Measurements from ENCODE around the gene PLD5.

DNA sequence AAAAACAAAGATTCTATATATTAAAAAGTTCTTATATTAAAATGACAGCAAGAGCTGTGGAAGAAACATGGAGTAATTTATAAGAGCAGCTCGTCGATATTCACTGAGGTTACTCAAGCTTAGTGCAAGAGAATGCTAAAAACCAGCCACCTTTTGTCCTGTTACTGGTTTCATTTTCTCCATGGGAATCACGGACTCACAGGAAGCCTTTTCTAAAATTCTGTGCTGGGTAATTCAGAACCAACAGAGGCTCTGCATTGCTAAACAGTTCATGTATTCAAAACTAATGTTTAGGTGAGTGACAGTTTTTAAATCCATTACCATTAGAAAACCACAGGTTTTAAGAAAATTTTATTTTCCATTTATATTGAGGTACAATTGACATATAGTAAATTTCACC lies 377.8 kb downstream of the PLD5 start:
- TF ChIP-seq, protein P1, sequence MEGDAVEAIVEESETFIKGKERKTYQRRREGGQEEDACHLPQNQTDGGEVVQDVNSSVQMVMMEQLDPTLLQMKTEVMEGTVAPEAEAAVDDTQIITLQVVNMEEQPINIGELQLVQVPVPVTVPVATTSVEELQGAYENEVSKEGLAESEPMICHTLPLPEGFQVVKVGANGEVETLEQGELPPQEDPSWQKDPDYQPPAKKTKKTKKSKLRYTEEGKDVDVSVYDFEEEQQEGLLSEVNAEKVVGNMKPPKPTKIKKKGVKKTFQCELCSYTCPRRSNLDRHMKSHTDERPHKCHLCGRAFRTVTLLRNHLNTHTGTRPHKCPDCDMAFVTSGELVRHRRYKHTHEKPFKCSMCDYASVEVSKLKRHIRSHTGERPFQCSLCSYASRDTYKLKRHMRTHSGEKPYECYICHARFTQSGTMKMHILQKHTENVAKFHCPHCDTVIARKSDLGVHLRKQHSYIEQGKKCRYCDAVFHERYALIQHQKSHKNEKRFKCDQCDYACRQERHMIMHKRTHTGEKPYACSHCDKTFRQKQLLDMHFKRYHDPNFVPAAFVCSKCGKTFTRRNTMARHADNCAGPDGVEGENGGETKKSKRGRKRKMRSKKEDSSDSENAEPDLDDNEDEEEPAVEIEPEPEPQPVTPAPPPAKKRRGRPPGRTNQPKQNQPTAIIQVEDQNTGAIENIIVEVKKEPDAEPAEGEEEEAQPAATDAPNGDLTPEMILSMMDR (IDR thresholded peaks at IDR 0.05; ENCODE audit: low read length) = no peak
- TF ChIP-seq EZH2 (IDR thresholded peaks at IDR 0.05; ENCODE audit: borderline replicate concordance, low read length) = no peak

All from OCI-LY1 (cell line).